ENCODE measurements around the gene RNU4-1.
"Not testable (repeated sequence)": the region's sequence is repeated elsewhere in the genome, so short reads cannot be mapped to it uniquely, and the experiment has no call there.

- not testable (repeated sequence) for TF ChIP-seq CTCF (IDR thresholded peaks at IDR 0.05); POLR2AphosphoS5 (IDR thresholded peaks at IDR 0.05; ENCODE audit: low read depth, low read length); REST (IDR thresholded peaks at IDR 0.05; ENCODE audit: insufficient read depth in 1 of 2, low read depth in 2 of 2, low read length in 1 of 2); SIN3A (IDR thresholded peaks at IDR 0.05; ENCODE audit: borderline replicate concordance, insufficient read depth, low read depth, low read length)
Observed at GRCh38 chr12:120253313-120253712, 39.7 kb downstream of the RNU4-1 start.

All from Panc1 (cell line).